ENCODE data around the gene C6orf120.

C6orf120 gene

GRCh38 chr6:169710009-169710408 is 8.1 kb downstream of the C6orf120 start:
- Histone ChIP-seq H3K36me3 (ENCODE audit: low read depth) (peaks cover 72% of the 10 kb centered on the region), H3K27me3 (ENCODE audit: insufficient read depth, poor library complexity, severe bottlenecking) (no peaks in the 10 kb centered on the region), H3K27ac (ENCODE audit: poor library complexity, severe bottlenecking) (no peak overlapping the region), H3K4me3 (ENCODE audit: severe bottlenecking) (no peak overlapping the region), H3K9me3 (ENCODE audit: severe bottlenecking) (no peaks in the 10 kb centered on the region), H3K4me1 (ENCODE audit: insufficient read depth, poor library complexity, severe bottlenecking) (no peaks in the 10 kb centered on the region)
- DNase-seq (ENCODE audit: low spot score) (no peak), ATAC-seq (ENCODE audit: low read depth) (no peak)
- TF ChIP-seq CTCF (IDR thresholded peaks at IDR 0.05; ENCODE audit: poor library complexity, severe bottlenecking) = no peak

GRCh38 chr6:169714178-169714577 is 12.3 kb downstream of the C6orf120 start:
- H3K9me3 ChIP-seq (ENCODE audit: severe bottlenecking) = no peaks in the 10 kb centered on the region
- no peak overlapping the region for H3K27ac ChIP-seq (ENCODE audit: poor library complexity, severe bottlenecking)
- no peaks in the 10 kb centered on the region for H3K4me1 ChIP-seq (ENCODE audit: insufficient read depth, poor library complexity, severe bottlenecking)
- DNase-seq (ENCODE audit: low spot score) (no peak), ATAC-seq (ENCODE audit: low read depth) (no peak)
- no peak overlapping the region for H3K4me3 ChIP-seq (ENCODE audit: severe bottlenecking)
- peaks cover 92% of the 10 kb centered on the region for H3K36me3 ChIP-seq (ENCODE audit: low read depth)
- no peak for TF ChIP-seq CTCF (IDR thresholded peaks at IDR 0.05; ENCODE audit: poor library complexity, severe bottlenecking)
- H3K27me3 ChIP-seq (ENCODE audit: insufficient read depth, poor library complexity, severe bottlenecking) = no peaks in the 10 kb centered on the region

DNA sequence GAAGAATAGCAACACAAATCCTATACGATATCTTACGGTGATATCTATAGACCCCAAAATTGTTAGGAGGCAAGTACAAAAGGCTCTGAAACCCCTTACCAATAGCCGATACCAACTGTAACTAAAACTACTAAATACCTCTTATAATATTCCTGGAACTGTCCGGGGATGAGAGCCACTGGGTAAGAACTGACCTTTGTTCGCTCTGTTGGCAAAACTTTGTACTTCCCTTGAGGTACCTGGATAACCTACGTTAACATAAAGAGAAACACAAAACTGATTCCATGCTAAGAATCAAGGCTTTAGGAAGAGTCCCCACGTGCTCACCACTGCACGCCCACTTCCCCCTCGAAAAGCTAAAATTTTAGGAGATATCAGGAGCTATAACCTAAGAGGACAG is 12.7 kb downstream of the C6orf120 start:
- no peak for ATAC-seq (ENCODE audit: low read depth)

DNA sequence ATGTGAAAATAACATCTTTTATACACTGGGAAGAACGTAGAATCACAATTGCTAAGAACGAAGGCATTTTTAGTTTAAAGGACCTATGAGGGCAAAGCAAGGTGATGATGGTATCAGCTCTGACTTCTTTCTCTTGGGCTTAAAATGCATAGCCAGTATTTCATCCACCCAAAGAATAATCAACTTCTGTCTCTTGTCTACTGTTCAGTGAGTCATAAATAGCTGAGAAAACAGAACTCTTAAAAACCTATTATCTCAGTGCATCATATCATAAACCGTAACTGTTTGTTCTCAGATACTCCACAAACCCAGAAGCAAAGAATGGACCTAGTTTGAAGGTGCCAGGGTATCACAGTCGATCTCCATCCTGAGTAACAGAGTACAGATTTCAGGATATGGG is 17.2 kb downstream of the C6orf120 start:
- peaks cover 13% of the 10 kb centered on the region for H3K4me1 ChIP-seq (ENCODE audit: insufficient read depth, poor library complexity, severe bottlenecking)
- H3K27me3 ChIP-seq (ENCODE audit: insufficient read depth, poor library complexity, severe bottlenecking) = no peaks in the 10 kb centered on the region
- H3K4me3 ChIP-seq (ENCODE audit: severe bottlenecking) = no peak overlapping the region
- peaks cover 59% of the 10 kb centered on the region for H3K36me3 ChIP-seq (ENCODE audit: low read depth)
- DNase-seq (ENCODE audit: low spot score) = no peak
- H3K9me3 ChIP-seq (ENCODE audit: severe bottlenecking) = no peaks in the 10 kb centered on the region
- no peak for TF ChIP-seq CTCF (IDR thresholded peaks at IDR 0.05; ENCODE audit: poor library complexity, severe bottlenecking)
- no peak for ATAC-seq (ENCODE audit: low read depth)
- no peak overlapping the region for H3K27ac ChIP-seq (ENCODE audit: poor library complexity, severe bottlenecking)

More for the DNA sequence above, 12.7 kb downstream of the C6orf120 start:
- no peak for DNase-seq (ENCODE audit: low spot score)
- no peaks in the 10 kb centered on the region for H3K27me3 ChIP-seq (ENCODE audit: insufficient read depth, poor library complexity, severe bottlenecking)
- H3K27ac ChIP-seq (ENCODE audit: poor library complexity, severe bottlenecking) = no peak overlapping the region
- H3K4me1 ChIP-seq (ENCODE audit: insufficient read depth, poor library complexity, severe bottlenecking) = no peaks in the 10 kb centered on the region
- peaks cover 93% of the 10 kb centered on the region for H3K36me3 ChIP-seq (ENCODE audit: low read depth)
- no peak overlapping the region for H3K4me3 ChIP-seq (ENCODE audit: severe bottlenecking)
- H3K9me3 ChIP-seq (ENCODE audit: severe bottlenecking) = no peaks in the 10 kb centered on the region
- no peak for TF ChIP-seq CTCF (IDR thresholded peaks at IDR 0.05; ENCODE audit: poor library complexity, severe bottlenecking)

DNA sequence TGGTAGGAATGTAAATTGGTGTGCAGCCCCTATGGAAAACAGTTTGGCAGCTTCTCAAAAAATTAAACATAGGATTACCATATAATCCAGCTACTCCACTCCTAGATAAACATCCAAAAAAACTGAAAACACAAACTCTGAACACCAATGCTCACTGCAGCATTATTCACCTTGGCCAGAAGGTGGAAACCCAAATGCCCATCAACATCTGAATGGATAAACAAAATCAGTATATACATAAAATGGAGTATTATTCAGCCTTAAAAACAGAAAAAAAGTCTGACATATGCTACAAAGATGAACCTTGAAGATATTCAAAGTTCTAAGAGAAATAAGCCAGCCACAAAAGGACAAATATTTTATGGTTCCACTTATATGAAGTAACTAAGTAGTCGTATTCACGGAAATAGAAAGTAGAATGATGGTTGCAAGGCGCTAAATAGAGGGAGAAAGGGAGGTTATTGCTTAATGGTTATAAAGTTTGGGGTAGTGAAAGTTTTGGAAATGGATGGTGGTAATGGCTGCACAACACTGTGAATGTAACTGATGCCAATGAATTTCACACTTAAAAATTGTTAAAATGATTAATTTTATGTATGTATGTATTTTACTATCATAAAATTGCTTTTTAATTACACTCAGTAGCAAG is 18.4 kb downstream of the C6orf120 start:
- H3K9me3 ChIP-seq (ENCODE audit: severe bottlenecking) = no peaks in the 10 kb centered on the region
- H3K27ac ChIP-seq (ENCODE audit: poor library complexity, severe bottlenecking) = no peak overlapping the region
- no peak for ATAC-seq (ENCODE audit: low read depth)
- peak; percentile 11 for TF ChIP-seq CTCF (IDR thresholded peaks at IDR 0.05; ENCODE audit: poor library complexity, severe bottlenecking)
- no peak overlapping the region for H3K4me3 ChIP-seq (ENCODE audit: severe bottlenecking)
- peaks cover 13% of the 10 kb centered on the region for H3K4me1 ChIP-seq (ENCODE audit: insufficient read depth, poor library complexity, severe bottlenecking)
- no peak for DNase-seq (ENCODE audit: low spot score)
- H3K36me3 ChIP-seq (ENCODE audit: low read depth) = peaks cover 47% of the 10 kb centered on the region
- H3K27me3 ChIP-seq (ENCODE audit: insufficient read depth, poor library complexity, severe bottlenecking) = no peaks in the 10 kb centered on the region

Measured in RWPE2 (cell line).